Muscle of arm (tissue), 12 donors: ENCODE results near the gene NEDD4L. TPM values are rescaled to one million over a fixed set of nuclear protein-coding genes. Genes with fewer than 3 reads are reported as not detected.
A peak's percentile ranks its signal among the peaks of the same experiment; 100 is the strongest.
"Not testable (repeated sequence)": the region's sequence is repeated elsewhere in the genome, so short reads cannot be mapped to it uniquely, and the experiment has no call there.

ENCODE experiments used
- DNase-seq: peaks from one replicate; pipeline ENCODE4 v3.0.0-alpha.2; 2013
- polyA plus RNA-seq, 12 donors: library from polyadenylated mRNA; unstranded; fragments of 120-200 nt; gene quantifications; one replicate each; pipeline ENCODE4 v1.2.1, GENCODE V29; 2013; ENCODE audit not compliant: insufficient read length in 12 of 12

Gene NEDD4L
- polyA plus RNA-seq, 12 donors: 32.9 to 61.7 (median 43.5) TPM; not detected in 1

GRCh38 chr18:58416014-58416703 lies 372.1 kb downstream of the NEDD4L start:
- no peak for DNase-seq

GRCh38 chr18:58416704-58417683 lies 373.0 kb downstream of the NEDD4L start:
- DNase-seq: no peak

DNA sequence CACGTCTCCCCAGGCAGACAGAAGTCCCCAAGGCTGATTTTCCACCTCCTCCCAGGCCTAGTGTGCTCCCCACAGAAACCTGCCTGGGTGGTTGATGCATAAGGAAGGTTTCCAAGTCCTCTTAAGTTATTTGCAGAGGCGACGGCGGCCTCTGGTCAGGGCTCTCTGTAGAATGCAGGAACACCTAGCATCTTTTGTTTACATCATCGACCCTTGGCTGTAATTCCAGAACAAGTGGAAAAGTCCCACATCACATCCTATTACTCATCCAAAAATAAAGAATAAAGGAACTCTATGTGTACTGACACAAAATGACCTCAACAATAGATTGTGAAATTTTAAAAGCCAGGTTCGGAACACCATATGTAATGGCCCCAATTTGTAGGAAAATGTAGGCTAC lies 373.7 kb downstream of the NEDD4L start:
- no peak for DNase-seq

DNA sequence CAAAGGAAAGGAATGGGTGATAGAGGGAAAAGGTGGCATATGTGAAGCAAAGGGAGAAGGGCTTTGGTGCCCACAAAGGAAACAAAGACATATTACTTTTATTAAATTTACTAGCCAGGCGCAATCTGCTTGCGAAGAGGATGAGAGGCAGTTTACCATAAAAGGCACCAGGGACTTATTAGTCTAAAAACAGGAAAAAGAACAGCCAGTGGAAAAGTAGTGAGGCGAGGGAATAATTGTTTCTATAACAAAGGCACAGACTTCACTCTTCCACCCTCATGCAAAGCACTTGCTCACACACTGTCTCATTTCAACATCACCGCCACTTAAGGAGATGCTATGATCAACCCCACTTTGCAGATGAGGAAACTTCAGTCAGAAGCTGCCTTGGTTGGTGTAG lies 374.3 kb downstream of the NEDD4L start:
- DNase-seq: no peak

GRCh38 chr18:58419587-58420199 lies 375.7 kb downstream of the NEDD4L start:
- no peak for DNase-seq

DNA sequence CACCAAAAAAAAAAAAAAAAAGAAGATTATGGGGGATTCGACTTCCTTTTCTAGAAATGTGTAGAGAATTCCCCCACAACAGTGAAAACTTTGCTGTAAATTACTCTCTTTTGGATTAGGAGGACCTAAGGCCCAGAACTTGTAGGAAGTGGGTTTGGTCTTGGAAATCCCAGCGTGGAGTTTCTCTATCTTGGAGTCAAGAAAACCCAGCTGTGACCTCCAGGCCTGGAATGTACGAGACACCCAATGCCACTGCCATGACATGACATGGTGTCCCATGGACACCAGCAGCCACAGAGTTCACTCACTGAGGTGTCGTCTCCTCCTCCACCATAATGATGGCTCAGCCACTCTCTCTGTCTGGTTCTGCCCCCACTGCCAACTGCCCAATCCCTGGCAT lies 382.6 kb downstream of the NEDD4L start:
- DNase-seq: no peak

DNA sequence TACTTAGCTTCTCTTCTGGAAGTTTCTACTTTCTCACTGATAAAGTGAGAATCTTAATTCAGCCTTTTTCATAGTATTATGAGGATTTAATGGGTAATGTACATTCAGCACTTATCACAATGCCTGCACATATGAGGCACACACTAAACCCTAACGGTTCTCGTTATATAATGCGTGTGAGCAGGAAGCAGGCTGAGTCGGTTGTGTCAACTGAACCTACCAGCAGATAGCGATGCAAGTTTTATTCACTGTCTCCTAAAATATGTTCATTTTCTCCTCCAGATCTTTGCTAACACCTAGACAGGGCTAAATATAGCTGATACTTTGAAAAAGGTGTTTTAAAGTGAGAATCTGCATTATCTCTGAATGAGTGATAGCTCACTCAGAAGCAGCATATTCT lies 383.3 kb downstream of the NEDD4L start:
- no peak for DNase-seq

DNA sequence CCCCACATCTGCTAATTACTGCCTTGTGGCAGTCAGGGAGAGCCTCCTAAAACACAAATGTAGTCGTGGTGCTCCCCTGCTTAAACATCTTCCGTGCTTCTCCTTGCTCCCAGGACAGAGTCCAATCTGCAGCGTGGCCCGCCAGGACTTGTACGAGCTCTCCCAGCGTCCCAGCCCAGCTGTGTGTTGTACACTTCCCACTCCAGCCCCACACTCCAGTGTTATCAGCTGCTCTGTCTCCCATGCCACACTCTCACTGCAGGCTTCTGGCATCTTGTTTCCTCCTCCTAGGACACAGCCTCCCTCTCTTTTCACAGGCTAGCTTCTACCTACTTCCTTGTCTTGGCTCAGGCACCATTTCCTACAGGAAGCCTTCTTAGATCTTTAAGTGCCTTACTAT lies 385.4 kb downstream of the NEDD4L start:
- DNase-seq: no peak

DNA sequence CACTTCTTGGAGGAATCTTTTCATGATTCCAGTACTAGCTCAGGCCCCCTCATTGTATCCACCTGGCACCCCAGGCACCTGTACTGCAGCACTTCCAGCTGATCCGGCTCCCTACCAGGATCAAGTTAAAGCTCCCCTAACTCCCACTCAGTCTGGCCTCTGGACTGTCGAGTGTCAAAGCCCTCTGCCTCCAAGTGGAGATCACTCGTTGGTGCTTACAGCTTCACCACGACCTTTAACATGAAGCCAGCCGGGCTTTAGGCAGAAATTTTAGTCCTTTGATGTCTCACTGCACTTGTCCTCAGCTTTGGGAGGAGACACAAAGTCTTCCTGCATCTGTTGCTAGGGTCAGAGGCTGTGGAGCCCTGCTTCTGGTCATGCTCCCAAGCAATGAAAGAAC lies 387.2 kb downstream of the NEDD4L start:
- DNase-seq: no peak

DNA sequence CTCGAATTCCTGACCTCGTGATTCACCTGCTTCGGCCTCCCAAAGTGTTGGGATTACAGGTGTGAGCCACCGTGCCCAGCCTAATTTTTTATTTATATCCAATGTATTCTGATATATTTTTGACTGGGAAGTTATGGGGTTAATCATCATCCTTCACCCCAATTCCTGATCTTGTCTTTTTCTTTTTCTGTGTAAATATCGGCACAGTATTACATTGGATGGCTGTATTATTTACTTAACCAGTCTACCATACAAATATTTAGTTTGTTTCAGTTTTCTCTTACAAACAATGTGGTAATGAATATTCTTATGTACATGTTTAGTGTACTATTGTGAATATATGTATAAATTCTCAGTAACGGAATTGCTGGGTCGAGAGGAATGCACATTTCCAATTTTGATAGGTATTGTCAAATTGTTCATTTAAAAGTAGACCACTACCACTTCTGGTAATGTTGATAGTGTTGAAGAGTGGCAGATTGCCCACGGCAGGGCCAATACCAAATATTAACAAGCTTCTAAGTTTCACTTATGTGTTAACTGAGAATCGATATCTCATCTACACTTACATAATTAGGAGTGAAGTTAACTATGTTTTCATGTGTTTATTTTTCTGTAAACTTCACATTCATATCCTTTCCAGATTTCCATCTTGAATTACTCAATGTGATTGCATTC lies 388.2 kb downstream of the NEDD4L start:
- no peak for DNase-seq

DNA sequence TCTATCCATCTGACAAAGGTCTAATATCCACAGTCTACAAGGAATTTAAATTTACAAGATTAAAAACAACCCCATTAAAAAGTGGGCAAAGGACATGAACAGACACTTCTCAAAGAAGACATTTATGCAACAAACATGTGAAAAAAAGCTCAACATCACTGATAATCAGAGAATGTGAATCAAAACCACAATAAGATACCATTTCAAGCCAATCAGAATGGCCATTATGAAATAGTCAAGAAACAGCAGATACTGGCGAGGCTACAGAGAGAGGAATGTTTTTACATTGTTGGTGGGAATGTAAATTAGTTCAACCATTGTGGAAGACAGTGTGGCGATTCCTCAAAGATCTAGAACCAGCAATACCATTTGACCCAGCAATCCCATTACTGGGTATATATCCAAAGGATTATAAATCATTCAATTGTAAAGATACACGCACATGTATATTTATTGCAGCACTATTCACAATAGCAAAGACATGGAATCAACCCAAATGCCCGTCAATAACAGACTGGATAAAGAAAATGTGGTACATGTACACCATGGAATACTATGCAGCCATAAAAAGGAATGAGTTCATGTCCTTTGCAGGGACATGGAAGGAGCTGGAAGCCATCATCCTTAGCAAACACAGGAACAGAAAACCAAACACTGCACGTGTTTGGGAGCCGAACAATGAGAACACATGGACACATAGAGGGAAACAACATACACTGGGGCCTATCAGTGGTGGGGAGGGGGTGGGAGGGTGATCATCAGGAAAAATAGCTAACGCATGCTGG lies 391.4 kb downstream of the NEDD4L start:
- DNase-seq: not testable (repeated sequence)

DNA sequence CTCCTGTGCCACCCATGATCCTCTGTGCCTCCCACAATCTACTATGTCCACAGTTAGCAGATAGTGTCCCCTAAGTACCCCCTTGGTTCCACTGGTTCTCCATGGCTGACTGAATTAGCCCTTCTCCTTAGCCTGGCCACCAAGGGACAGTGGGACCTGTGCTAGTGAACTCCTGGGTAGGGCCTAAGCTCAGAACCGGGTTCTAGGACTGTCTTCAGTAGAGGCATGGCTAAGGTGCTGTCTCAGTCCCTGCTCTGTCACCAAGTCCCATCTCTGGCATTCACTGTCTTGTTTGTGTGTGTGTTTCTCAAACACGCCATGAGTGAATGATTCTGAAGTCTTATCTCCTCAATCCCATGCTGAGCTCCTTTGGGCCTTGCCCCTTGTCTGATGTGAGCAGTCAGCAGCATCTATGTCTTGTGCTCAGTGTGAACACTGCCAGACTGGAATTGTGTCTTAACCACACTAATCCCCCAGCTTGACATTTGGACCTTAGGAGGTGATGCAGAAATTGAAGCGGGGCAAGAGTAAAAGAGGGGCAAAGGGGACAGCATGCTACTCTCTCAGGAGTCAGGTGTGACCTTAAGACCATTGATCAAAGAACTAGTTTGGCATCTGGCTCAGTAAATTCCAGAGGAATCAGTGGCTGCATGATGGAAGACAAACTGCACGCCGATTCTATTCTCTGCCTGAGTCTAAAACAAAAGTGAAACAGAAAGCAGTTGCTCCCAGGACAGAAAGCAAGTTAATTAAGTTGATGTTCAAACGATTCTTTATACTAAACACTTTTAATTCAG lies 394.3 kb downstream of the NEDD4L start:
- DNase-seq: no peak

DNA sequence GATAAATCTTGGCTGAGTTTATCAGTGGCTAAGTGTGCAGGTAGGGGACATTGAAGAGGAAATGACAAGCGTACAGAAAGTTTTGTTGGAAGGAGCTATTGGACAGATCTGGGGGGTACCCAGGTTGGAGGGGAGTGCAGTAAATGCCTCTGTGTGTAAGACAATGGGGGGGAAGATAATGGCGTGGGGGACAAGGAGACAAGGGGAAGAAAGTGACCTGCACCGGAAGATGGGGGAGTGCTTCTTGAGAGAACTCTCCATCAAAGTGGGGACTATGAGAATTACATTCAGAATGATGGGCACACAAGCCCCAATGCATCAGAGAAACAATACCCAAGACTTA lies 394.9 kb downstream of the NEDD4L start:
- DNase-seq: no peak

GRCh38 chr18:58443671-58444070 lies 399.6 kb downstream of the NEDD4L start:
- no peak for DNase-seq

DNA sequence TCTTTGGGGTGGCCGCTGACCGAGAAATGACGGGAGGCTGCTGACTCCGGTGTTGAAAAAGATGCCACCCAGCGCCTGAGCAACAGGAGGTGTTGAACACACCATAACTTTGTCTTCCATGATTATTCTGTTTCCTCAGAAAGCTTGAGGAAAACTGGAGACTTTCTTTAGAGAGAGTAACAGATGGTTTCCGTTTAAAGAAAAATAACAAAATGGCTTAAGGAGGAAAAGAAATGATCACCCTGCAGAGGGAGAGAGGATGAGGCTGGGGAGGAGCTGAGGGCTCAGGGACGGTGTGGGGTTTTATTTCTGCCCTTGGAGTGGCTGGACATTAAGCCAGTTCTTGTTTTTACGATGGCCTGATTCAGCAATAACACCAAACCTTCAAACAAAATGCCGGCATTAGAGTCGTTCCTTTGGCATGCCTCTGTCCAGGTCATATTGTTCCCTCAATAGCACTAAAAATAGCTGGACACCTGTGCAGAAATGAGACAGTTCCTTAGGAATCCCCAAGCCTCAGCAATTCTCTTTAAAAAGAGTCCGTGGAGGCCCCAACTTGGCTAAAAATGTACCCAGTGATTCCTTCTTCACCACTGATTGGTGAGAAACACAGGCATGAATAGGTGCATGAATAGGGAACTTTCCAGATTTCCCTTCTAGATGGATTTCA lies 402.5 kb downstream of the NEDD4L start:
- DNase-seq: no peak

GRCh38 chr18:58447402-58448095 lies 403.5 kb downstream of the NEDD4L start:
- DNase-seq: peak; percentile 46

GRCh38 chr18:58449464-58449863 lies 405.4 kb downstream of the NEDD4L start:
- DNase-seq: no peak
